GM19238 (cell line): Measurements from ENCODE around the gene POLR3F.
"Not testable (repeated sequence)": the region's sequence is repeated elsewhere in the genome, so short reads cannot be mapped to it uniquely, and the experiment has no call there.

Source experiments
- DNase-seq: peaks from one replicate; pipeline ENCODE4 v3.0.0; 2011; ENCODE audit warnings: low spot score; ENCODE audit not compliant: insufficient read length

POLR3F gene

GRCh38 chr20:18466894-18467730 lies at the start of gene POLR3F, which contains the start of gene DZANK1:
Gene POLR3F, plus strand, starts transcription at chr20:18467390. Its CDS starts 117 bp downstream, at chr20:18467507.
Gene DZANK1, minus strand, starts transcription at chr20:18467030. Its CDS starts 1,672 bp downstream, at chr20:18465358.
- DNase-seq: peak; percentile 91

- DNase-seq: no peak
These were observed 45.6 kb upstream of the POLR3F start for GRCh38 chr20:18421608-18422007.

- no peak for DNase-seq
These were observed 40.0 kb upstream of the POLR3F start for GRCh38 chr20:18427214-18427613.

GRCh38 chr20:18428490-18429173 lies 38.6 kb upstream of the POLR3F start:
- DNase-seq: no peak

GRCh38 chr20:18430172-18430826 lies 36.9 kb upstream of the POLR3F start:
- DNase-seq: no peak

GRCh38 chr20:18431206-18431605 lies 36.0 kb upstream of the POLR3F start:
- no peak for DNase-seq

- DNase-seq: no peak
These were observed 30.3 kb upstream of the POLR3F start for GRCh38 chr20:18436847-18437246.

GRCh38 chr20:18440403-18440802 lies 26.8 kb upstream of the POLR3F start:
- DNase-seq: no peak

GRCh38 chr20:18443886-18444285 lies 23.3 kb upstream of the POLR3F start:
- no peak for DNase-seq

GRCh38 chr20:18456600-18456999 lies 10.6 kb upstream of the POLR3F start:
- no peak for DNase-seq

GRCh38 chr20:18465536-18466200 lies 1.5 kb upstream of the POLR3F start:
- DNase-seq: no peak

- DNase-seq: no peak
These were observed 656 bp upstream of the POLR3F start for GRCh38 chr20:18466574-18466893.

GRCh38 chr20:18477218-18477617 lies 10.0 kb downstream of the POLR3F start:
- no peak for DNase-seq

GRCh38 chr20:18477821-18478220 lies 10.6 kb downstream of the POLR3F start:
- no peak for DNase-seq

GRCh38 chr20:18481596-18481995 lies 14.4 kb downstream of the POLR3F start:
- DNase-seq: no peak

- DNase-seq: no peak
These were observed 21.1 kb downstream of the POLR3F start for GRCh38 chr20:18488301-18488700.

GRCh38 chr20:18496042-18496441 lies 28.9 kb downstream of the POLR3F start:
- no peak for DNase-seq

GRCh38 chr20:18496740-18497592 lies 29.8 kb downstream of the POLR3F start, which contains the start of gene RBBP9:
Gene RBBP9, minus strand, starts transcription at chr20:18497225. Its CDS starts 58 bp downstream, at chr20:18497167.
- peak; percentile 71 for DNase-seq

GRCh38 chr20:18497603-18498002 lies 30.4 kb downstream of the POLR3F start:
- no peak for DNase-seq

GRCh38 chr20:18501672-18502071 lies 34.5 kb downstream of the POLR3F start:
- DNase-seq: not testable (repeated sequence)
